ENCODE data around the gene F2R. TPM values are rescaled to one million over a fixed set of nuclear protein-coding genes. Genes with fewer than 3 reads are reported as not detected.

Gene F2R
- total RNA-seq, 4 donors from 2014 or later = 6.6 to 31.7 (median 14.6) TPM

GRCh38 chr5:76720988-76721569 lies 5.2 kb downstream of the F2R start:
- no peak for TF ChIP-seq CTCF (IDR thresholded peaks at IDR 0.05; ENCODE audit: low read depth)

- TF ChIP-seq CTCF (IDR thresholded peaks at IDR 0.05; ENCODE audit: low read depth) = no peak
Measured at GRCh38 chr5:76723266-76723665, 7.3 kb downstream of the F2R start.

- TF ChIP-seq CTCF (IDR thresholded peaks at IDR 0.05; ENCODE audit: low read depth) = no peak
Measured at GRCh38 chr5:76723906-76724305, 8.0 kb downstream of the F2R start.

GRCh38 chr5:76724871-76725270 lies 8.9 kb downstream of the F2R start:
- TF ChIP-seq CTCF (IDR thresholded peaks at IDR 0.05; ENCODE audit: low read depth) = no peak

DNA sequence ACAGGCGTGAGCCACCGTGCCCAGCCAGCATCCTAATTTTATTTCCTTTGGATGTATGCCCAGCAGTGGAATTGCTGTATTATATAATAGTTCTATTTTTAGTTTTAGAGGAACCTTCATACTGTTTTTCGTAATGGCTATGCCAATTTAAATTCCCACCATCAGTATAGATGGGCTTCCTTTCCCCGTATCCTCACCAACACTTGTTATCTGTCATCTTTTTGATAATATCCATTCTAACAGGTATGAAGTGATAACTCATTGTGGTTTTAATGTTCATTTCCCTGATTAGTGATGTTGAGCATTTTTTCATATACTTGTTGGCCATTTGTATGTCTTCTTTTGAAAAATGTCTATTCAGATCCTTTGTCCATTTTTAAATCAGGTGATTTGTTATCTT lies 13.0 kb downstream of the F2R start:
- no peak for TF ChIP-seq CTCF (IDR thresholded peaks at IDR 0.05; ENCODE audit: low read depth)

GRCh38 chr5:76729373-76730290 lies 13.7 kb downstream of the F2R start:
- no peak for TF ChIP-seq CTCF (IDR thresholded peaks at IDR 0.05; ENCODE audit: low read depth)

GRCh38 chr5:76732405-76733048 lies 16.6 kb downstream of the F2R start:
- TF ChIP-seq CTCF (IDR thresholded peaks at IDR 0.05; ENCODE audit: low read depth) = no peak

All from subcutaneous adipose tissue (tissue), 4 donors.